ENCODE data around the gene DUSP5.

Gene DUSP5

GRCh38 chr10:110480387-110480786, 17.3 kb upstream of the DUSP5 start:
- DNase-seq (ENCODE audit: low spot score): no peak

DNA sequence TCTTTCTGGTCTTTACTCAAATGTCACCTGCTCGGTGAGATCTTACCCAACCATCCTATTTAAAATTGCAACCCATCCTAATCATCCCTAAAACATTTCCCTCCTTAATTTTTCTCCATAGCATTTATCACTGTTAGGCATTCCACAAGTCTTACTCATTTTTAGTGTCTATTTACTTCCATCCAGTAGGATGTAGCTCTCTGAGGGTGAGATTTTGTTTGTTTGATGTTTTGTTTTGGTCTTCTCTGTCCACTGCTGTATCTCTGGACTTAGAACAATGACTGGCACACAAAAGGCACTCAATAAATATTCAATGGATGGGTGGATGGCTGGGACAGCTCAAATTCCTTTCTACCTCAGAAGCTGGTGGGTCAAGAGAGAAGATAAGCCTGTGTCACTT, 15.8 kb upstream of the DUSP5 start:
- no peak for DNase-seq (ENCODE audit: low spot score)

- no peak for DNase-seq (ENCODE audit: low spot score)
Observed at GRCh38 chr10:110483633-110484032, 14.1 kb upstream of the DUSP5 start.

- DNase-seq (ENCODE audit: low spot score): no peak
Observed at GRCh38 chr10:110485541-110485940, 12.2 kb upstream of the DUSP5 start.

GRCh38 chr10:110486680-110487410, 10.9 kb upstream of the DUSP5 start:
- DNase-seq (ENCODE audit: low spot score): no peak

DNA sequence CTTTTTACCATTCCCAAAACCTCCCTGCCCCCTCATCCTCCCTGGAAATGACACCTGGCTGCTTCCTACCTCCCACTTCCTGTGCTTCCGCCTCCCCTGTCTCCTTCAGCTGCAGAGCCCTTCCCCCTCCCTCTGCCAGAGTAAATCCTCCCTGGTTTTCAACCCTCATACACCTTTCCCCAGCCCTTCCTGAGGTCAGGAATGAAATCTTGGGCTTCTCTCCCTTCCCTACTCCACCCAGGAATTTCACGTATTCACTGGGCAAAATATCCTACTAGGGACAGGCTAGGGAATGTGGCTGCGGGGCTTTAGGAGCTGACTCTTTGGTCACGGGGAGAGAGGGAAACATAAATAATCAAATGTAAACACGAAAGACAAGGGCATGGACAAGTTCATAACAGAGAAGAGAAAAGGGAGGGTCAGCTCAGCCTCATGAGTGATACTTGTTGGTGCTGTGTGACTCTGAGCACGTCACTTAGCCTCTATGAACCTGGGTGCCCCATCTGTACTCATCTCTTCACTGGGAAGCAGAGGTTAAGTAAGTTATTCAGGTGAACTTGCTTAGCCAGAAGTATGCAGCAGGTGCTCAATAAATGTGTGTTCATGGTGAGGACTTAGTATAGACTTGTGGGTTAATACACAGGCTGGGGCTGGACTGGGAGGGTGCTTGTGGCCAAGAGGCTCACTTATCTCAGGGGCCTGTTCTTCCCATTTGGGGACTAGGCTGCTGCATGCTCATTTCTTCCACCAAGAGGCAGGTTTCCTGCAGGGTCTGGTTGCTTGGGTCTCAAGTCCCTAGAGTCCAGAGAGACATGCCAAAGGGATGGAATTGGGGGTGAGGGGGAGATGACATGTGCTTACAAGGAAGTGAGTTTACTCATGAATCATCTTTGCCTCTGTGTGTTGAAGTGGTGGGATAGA, 10.0 kb upstream of the DUSP5 start:
- no peak for DNase-seq (ENCODE audit: low spot score)

GRCh38 chr10:110488332-110488681, 9.4 kb upstream of the DUSP5 start:
- DNase-seq (ENCODE audit: low spot score): no peak

- no peak for DNase-seq (ENCODE audit: low spot score)
Observed at GRCh38 chr10:110488940-110489339, 8.8 kb upstream of the DUSP5 start.

DNA sequence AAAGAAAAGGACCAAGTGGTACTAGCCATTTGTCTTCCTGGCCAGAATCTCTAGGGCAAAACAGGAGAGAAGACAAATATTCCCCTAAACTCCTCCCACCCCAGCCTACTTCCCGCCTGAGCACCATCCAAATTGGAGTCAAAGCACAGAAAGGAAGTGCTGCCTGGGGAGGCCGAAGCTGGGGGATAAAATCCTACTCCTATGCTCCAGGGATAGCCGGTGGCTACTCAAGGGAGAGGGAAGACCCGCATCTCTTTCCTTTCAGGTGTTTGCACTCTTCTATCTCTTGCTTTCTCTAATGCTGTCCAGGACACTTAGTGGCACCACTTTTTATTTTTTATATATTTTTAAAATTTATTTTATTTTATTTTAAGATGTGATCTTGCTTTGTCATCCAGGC, 7.1 kb upstream of the DUSP5 start:
- DNase-seq (ENCODE audit: low spot score): no peak

GRCh38 chr10:110491346-110491745, 6.4 kb upstream of the DUSP5 start:
- DNase-seq (ENCODE audit: low spot score): no peak

DNA sequence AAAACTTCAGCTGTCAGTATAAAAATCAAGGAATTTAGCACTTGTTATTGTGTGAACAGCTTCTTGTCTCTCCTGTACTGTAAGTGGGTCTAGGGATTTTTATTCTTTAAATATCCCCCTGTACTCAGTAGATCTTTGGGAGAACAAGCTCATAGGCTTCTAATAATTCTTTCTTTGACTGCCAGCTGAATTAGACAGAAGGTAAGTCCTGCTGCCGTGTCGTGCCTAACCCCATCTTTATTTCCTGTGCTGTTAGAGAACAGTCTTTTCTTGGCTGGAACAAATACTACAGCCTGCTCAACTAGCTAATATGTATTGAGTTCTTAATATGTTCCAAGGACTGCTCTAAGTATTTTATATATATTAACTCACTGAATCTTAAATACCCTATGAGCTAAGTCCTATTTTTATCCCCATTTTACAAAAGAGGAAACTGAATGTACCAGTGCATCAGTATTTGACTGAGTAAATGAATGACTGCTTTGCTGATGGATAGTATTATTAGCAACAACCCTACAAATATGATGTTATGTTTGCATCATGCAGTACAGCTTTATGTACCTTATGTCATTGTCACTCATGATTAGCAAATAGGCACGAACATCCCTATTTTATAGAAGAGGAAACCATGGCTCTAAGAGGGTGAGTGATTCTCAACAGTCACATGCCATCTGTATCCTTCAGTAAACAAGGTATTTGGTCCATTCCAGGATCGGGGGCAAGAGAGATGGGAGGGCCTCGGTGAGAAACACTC, 5.5 kb upstream of the DUSP5 start:
- DNase-seq (ENCODE audit: low spot score): no peak

DNA sequence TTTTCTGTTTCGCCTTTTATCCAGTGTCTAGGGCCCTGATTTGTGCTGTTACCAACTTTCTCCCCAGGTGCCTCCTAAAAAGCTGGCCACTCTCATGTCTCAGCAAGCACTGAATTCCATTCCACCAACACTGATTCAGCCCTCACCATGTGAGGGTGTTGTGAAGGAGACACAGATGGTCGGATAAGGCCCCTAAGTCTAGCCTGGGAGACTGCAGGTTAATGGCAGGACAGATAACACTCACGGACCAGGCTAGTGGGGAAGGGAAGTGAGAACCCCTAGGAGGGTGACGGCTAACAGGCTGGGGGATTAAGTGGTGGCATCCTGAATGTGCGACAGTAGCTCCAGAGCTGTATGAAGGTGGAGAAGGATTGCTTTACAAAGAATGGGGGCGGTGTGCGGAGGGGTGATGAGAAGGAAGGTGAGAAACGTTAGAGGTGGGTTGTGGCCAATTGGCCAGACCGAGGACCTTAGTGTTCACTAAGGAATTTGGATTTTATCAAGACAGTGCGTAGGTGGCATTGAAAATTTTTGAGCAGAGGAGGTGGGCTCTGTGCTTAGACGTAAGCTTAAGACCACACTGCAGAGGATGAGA, 3.8 kb upstream of the DUSP5 start:
- DNase-seq (ENCODE audit: low spot score): no peak

GRCh38 chr10:110494532-110494931, 3.2 kb upstream of the DUSP5 start:
- DNase-seq (ENCODE audit: low spot score): no peak

- DNase-seq (ENCODE audit: low spot score): no peak
Observed at GRCh38 chr10:110495731-110496552, 1.8 kb upstream of the DUSP5 start.

GRCh38 chr10:110496553-110497437, 912 bp upstream of the DUSP5 start:
- DNase-seq (ENCODE audit: low spot score): no peak

GRCh38 chr10:110498087-110498981, 627 bp downstream of the DUSP5 start:
- peak; percentile 26 for DNase-seq (ENCODE audit: low spot score)

DNA sequence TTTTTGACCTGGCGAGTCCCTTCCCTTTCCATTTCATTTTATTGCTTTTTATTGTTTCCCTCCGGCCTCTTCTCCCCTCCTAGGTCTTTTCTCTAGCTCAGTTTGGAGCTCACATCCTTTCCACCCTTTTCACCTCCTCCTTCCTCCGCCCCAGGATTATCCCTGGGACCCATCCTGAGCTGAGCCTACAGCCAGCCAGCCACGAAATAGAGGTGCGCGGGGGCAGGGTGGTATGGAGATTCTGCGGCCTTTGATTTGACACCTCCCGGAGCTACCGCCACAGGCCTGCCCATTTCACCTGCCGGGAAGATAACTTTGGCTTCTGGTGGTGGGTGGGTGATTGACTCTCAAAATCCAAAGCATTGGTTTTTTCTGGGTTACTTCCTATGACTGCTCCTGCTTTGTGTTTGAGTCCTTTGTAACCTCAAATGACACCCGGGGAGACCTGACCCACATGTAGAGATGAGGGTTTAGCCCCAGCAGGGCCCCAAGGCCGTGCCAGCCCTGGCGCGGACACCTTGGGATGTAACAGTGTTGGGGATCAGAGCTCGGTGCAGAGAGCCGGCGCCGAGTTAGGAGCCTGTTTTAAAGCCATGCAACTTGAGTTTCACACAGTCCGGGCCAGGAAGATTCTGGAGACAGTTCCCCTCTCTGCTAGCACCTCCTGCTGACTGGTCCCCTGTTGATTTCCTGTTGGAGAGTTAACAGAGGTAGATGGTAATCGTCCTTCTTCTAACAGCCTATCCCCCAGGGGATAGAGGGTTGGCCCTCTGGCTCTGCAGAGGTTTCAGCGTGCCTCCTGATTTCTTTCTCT, 1.5 kb downstream of the DUSP5 start:
- peak; percentile 51 for DNase-seq (ENCODE audit: low spot score)

- no peak for DNase-seq (ENCODE audit: low spot score)
Observed at GRCh38 chr10:110499796-110500514, 2.2 kb downstream of the DUSP5 start.

All from HuH-7.5 (cell line).